SK-N-MC (cell line): ENCODE results near the gene CFAP45.

ENCODE experiments used
- EZH2 ChIP-seq: fragments of 200-600 bp; sonication (generic); IDR thresholded peaks from one replicate; pipeline ENCODE4 v1.6.1; 2017; ENCODE audit warnings: antibody characterized with exemption
- FOXP2 ChIP-seq: optimal IDR thresholded peaks from 2 replicates; pipeline ENCODE3; 2011; ENCODE audit warnings: mild to moderate bottlenecking, moderate library complexity; ENCODE audit not compliant: insufficient read depth; ENCODE audit errors: extremely low read length, control extremely low read depth
- POLR2AphosphoS5 ChIP-seq: IDR thresholded peaks from 2 replicates; pipeline ENCODE4 v1.6.1; 2012; ENCODE audit warnings: mild to moderate bottlenecking, low read depth, low read length, borderline replicate concordance

DNA sequence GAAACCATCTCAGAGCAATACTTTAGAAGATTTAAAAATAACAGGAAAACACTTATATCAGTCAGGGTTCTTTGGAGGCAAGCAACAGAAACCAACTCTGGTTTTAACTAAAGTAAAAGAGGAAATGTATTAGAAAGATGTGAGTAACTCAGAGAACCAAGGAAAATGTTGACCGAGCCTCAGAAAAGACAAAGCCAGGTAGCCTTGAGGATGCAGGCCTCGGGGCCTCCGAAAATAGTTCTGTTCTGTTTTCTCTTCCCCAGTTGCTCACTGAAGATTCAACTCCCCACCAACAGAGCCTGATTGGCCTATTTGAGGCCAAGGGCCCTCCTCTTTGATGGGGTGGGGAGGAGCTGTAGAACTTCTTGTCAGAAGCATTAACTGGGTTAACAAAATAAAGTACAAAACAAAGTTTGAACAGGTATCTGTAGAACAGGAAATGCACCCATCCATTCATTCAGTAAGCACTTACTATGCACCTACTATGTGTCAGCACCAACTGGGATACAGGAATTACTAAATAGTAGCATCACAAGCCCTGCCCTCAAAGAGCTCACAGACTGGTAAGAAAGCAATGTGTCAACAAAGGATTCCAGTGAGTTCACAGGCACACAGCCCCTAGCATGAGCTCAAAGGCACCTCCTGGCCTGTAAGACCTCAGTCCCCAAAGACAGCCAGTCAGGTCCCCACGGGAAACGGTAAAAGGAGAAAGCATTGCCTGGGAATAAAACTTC, 60.7 kb downstream of the CFAP45 start:
- TF ChIP-seq EZH2 = no peak
- no peak for TF ChIP-seq POLR2AphosphoS5
- no peak for TF ChIP-seq FOXP2
